Stimulated activated effector memory CD8-positive, alpha-beta T cell treated with anti-CD3 and anti-CD28 coated beads, Interleukin-12 subunit alpha, Interleukin-12 subunit beta, amount 100 ng/mL, for 72 hours (primary cell): Measurements from ENCODE around the gene CD248.
A peak's percentile ranks its signal among the peaks of the same experiment; 100 is the strongest.
"Not testable (repeated sequence)": the region's sequence is repeated elsewhere in the genome, so short reads cannot be mapped to it uniquely, and the experiment has no call there.

Experiments
- ATAC-seq: fragments of 150-1000 bp; cut with Tn5 transposase; 2 replicates; pipeline ENCODE4 v1.10.0; 2021
- DNase-seq, 2 donors: peaks; one replicate each; pipeline ENCODE4 v3.0.0; 2021 to 2022; ENCODE audit warnings: low spot score in 2 of 2
- H3K27ac Mint-ChIP-seq: one replicate; pipeline ENCODE4 v1.8.0; 2022; ENCODE audit warnings: mild to moderate bottlenecking, mixed read lengths
- H3K36me3 Mint-ChIP-seq: one replicate; pipeline ENCODE4 v1.8.0; 2022; ENCODE audit warnings: mild to moderate bottlenecking, mixed read lengths
- H3K4me1 Mint-ChIP-seq: one replicate; pipeline ENCODE4 v1.8.0; 2022; ENCODE audit warnings: mixed read lengths
- H3K4me3 Mint-ChIP-seq: one replicate; pipeline ENCODE4 v1.8.0; 2022; ENCODE audit warnings: mild to moderate bottlenecking, mixed read lengths
- H3K9me3 Mint-ChIP-seq: one replicate; pipeline ENCODE4 v1.8.0; 2022; ENCODE audit warnings: mixed read lengths

The CD248 gene

GRCh38 chr11:66284526-66285078, 32.2 kb downstream of the CD248 start:
- ATAC-seq (no peak), DNase-seq (no peak)
- Mint-ChIP-seq H3K27ac (peak overlapping the region; percentile 48), H3K9me3 (no peaks in the 10 kb centered on the region), H3K4me3 (no peak overlapping the region), H3K36me3 (peaks cover 46% of the 10 kb centered on the region), H3K4me1 (peaks cover 69% of the 10 kb centered on the region)

DNA sequence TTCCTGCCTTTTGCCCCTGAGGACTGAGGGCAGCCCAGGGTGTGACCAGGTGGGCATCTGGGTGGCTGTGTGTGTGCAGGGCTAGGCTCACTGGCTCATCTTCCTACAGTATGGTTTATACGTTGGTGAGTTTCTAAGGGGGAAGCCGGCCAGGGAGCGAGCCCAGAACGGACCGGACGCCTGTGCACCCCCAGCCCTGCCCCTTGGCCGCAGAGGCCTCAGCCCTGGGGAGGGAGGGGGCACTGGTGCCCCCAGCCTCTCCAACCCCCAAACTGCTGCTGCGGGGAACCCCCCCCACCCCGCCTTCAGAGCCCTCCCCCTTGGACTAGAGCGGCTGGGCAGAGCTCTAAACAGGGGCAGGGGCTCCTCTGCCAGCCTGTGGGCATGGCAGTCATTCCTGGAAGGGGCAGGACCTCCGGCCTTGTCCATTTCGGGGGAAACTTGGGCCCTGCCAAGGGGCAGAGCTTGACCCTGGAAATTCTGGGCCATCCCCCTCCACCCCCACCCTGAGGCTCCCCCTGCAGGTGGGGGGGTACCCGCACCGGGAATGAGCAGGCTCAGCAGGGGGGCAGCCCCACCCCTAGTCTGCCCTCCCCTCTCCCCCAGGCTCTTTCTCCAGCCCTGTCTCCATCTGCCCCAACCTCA, 33.3 kb downstream of the CD248 start:
- ATAC-seq (no peak), DNase-seq (no peak)
- H3K4me1 Mint-ChIP-seq = peaks cover 71% of the 10 kb centered on the region
- peaks cover 43% of the 10 kb centered on the region for H3K36me3 Mint-ChIP-seq
- peak overlapping the region; percentile 94 for H3K27ac Mint-ChIP-seq
- H3K9me3 Mint-ChIP-seq = no peaks in the 10 kb centered on the region
- no peak overlapping the region for H3K4me3 Mint-ChIP-seq

GRCh38 chr11:66282468-66283455, 34.1 kb downstream of the CD248 start:
- H3K9me3 Mint-ChIP-seq = no peaks in the 10 kb centered on the region
- peaks cover 35% of the 10 kb centered on the region for H3K36me3 Mint-ChIP-seq
- peak; percentile 90 for ATAC-seq
- H3K27ac Mint-ChIP-seq = peak overlapping the region; percentile 94
- no peak overlapping the region for H3K4me3 Mint-ChIP-seq
- peak; percentile 99 for DNase-seq
- H3K4me1 Mint-ChIP-seq = peaks cover 66% of the 10 kb centered on the region

GRCh38 chr11:66281776-66282467, 34.9 kb downstream of the CD248 start:
- Mint-ChIP-seq H3K36me3 (peaks cover 41% of the 10 kb centered on the region), H3K9me3 (no peaks in the 10 kb centered on the region), H3K27ac (peak overlapping the region; percentile 94), H3K4me3 (no peak overlapping the region), H3K4me1 (peaks cover 63% of the 10 kb centered on the region)
- ATAC-seq = no peak
- no peak for DNase-seq

- Mint-ChIP-seq H3K4me1 (peaks cover 65% of the 10 kb centered on the region), H3K36me3 (peaks cover 45% of the 10 kb centered on the region), H3K27ac (peak overlapping the region; percentile 94), H3K9me3 (no peaks in the 10 kb centered on the region), H3K4me3 (no peak overlapping the region)
- ATAC-seq = no peak
- DNase-seq = no peak
These were observed 35.8 kb downstream of the CD248 start for GRCh38 chr11:66281001-66281400.

- no peak overlapping the region for H3K27ac Mint-ChIP-seq
- no peak for DNase-seq
- H3K36me3 Mint-ChIP-seq = peaks cover 49% of the 10 kb centered on the region
- no peak overlapping the region for H3K4me3 Mint-ChIP-seq
- no peaks in the 10 kb centered on the region for H3K9me3 Mint-ChIP-seq
- H3K4me1 Mint-ChIP-seq = peaks cover 59% of the 10 kb centered on the region
- ATAC-seq = no peak
These were observed 36.4 kb downstream of the CD248 start for GRCh38 chr11:66280428-66280827.

GRCh38 chr11:66279092-66279734, 37.6 kb downstream of the CD248 start:
- Mint-ChIP-seq H3K9me3 (no peaks in the 10 kb centered on the region), H3K36me3 (peaks cover 57% of the 10 kb centered on the region), H3K4me1 (peaks cover 61% of the 10 kb centered on the region), H3K4me3 (peak overlapping the region; percentile 54), H3K27ac (peak overlapping the region; percentile 86)
- DNase-seq (no peak), ATAC-seq (no peak)

GRCh38 chr11:66278363-66279091, 38.3 kb downstream of the CD248 start:
- Mint-ChIP-seq H3K27ac (peak overlapping the region; percentile 86), H3K4me1 (peaks cover 68% of the 10 kb centered on the region), H3K9me3 (no peaks in the 10 kb centered on the region), H3K4me3 (peak overlapping the region; percentile 54), H3K36me3 (peaks cover 64% of the 10 kb centered on the region)
- DNase-seq (no peak), ATAC-seq (no peak)

GRCh38 chr11:66277471-66278362, 39.1 kb downstream of the CD248 start, which contains the start of gene CNIH2:
CNIH2 (plus strand) TSS chr11:66278175; CDS start chr11:66278457, 282 bp downstream.
- Mint-ChIP-seq H3K9me3 (no peaks in the 10 kb centered on the region), H3K27ac (peak within 1 kb of the TSS; percentile 86), H3K36me3 (peaks cover 67% of the 10 kb centered on the region), H3K4me3 (peak within 1 kb of the TSS; percentile 54), H3K4me1 (peaks cover 70% of the 10 kb centered on the region)
- peak in 1 of 2 donors; percentile 66 for DNase-seq
- ATAC-seq = peak; percentile 52

DNA sequence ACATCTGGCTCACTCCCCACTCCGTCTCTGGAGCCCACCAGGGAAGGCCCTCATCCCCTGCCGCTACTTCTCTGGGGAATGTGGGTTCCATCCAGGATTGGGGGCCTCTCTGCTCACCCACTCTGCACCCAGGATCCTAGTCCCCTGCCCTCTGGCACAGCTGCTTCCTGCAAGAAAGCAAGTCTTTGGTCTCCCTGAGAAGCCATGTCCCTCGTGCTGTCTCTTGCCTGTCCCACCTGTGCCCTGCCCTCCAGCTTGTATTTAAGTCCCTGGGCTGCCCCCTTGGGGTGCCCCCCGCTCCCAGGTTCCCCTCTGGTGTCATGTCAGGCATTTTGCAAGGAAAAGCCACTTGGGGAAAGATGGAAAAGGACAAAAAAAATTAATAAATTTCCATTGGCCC, 39.8 kb downstream of the CD248 start:
- Mint-ChIP-seq H3K4me1 (peaks cover 70% of the 10 kb centered on the region), H3K36me3 (peaks cover 67% of the 10 kb centered on the region), H3K4me3 (peak overlapping the region; percentile 54)
- not testable (repeated sequence) for H3K9me3 Mint-ChIP-seq, H3K27ac Mint-ChIP-seq, ATAC-seq
- DNase-seq = peak in 1 of 2 donors; percentile 54

GRCh38 chr11:66276619-66277018, 40.2 kb downstream of the CD248 start:
- not testable (repeated sequence) for ATAC-seq, H3K9me3 Mint-ChIP-seq, DNase-seq, H3K27ac Mint-ChIP-seq
- peak overlapping the region; percentile 54 for H3K4me3 Mint-ChIP-seq
- H3K4me1 Mint-ChIP-seq = peaks cover 70% of the 10 kb centered on the region
- H3K36me3 Mint-ChIP-seq = peaks cover 67% of the 10 kb centered on the region

DNA sequence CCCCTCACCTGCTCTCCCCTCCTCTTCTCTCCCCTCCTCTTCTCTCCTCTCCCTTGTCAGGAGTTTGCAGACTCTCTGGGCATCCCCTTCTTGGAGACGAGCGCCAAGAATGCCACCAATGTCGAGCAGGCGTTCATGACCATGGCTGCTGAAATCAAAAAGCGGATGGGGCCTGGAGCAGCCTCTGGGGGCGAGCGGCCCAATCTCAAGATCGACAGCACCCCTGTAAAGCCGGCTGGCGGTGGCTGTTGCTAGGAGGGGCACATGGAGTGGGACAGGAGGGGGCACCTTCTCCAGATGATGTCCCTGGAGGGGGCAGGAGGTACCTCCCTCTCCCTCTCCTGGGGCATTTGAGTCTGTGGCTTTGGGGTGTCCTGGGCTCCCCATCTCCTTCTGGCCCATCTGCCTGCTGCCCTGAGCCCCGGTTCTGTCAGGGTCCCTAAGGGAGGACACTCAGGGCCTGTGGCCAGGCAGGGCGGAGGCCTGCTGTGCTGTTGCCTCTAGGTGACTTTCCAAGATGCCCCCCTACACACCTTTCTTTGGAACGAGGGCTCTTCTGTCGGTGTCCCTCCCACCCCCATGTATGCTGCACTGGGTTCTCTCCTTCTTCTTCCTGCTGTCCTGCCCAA, 40.7 kb downstream of the CD248 start:
- Mint-ChIP-seq H3K4me1 (peaks cover 67% of the 10 kb centered on the region), H3K9me3 (no peaks in the 10 kb centered on the region), H3K4me3 (no peak overlapping the region), H3K36me3 (peaks cover 73% of the 10 kb centered on the region), H3K27ac (no peak overlapping the region)
- DNase-seq = no peak
- no peak for ATAC-seq

DNA sequence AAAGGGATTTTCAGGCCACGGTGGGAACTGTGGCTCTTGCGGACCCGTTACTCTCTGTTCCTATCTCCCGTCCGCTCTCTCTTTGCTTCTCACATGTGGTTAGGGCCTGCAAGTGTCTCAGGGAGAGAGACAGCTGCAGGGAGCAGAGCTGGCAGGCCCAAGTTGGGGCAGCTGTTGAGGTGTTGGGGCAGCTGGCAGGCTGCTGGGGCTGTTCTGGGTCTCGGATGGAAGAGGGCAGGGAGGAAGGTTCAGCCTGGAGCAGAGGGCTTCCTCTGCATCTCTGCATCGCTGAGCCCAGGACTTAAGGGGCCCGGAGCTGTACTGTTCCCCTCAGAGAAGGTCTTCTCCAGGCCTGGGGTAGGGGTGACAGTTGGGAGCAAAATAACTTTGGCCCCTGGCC, 41.4 kb downstream of the CD248 start:
- no peak for DNase-seq
- ATAC-seq = no peak
- H3K36me3 Mint-ChIP-seq = peaks cover 76% of the 10 kb centered on the region
- H3K9me3 Mint-ChIP-seq = no peaks in the 10 kb centered on the region
- no peak overlapping the region for H3K27ac Mint-ChIP-seq
- H3K4me1 Mint-ChIP-seq = peaks cover 68% of the 10 kb centered on the region
- H3K4me3 Mint-ChIP-seq = no peak overlapping the region
